ENCODE results near the gene PHYHIPL. TPM values are rescaled to one million over a fixed set of nuclear protein-coding genes. Genes with fewer than 3 reads are reported as not detected.
A peak's percentile ranks its signal among the peaks of the same experiment; 100 is the strongest.

The PHYHIPL gene
- total RNA-seq, 4 donors from 2014 or later: 0.39 to 1.7 (median 1.0) TPM

- WGBS, 2 donors (ENCODE audit: low coverage in 1 of 2): 78 to 87% methylated on average over 3 of the region's 3 CpGs
- H3K27me3 ChIP-seq: peaks cover 59% of the 10 kb centered on the region
- H3K36me3 ChIP-seq: no peaks in the 10 kb centered on the region
- no peak overlapping the region for H3K4me3 ChIP-seq
- peaks cover 0 to 18% (median 7%) of the 10 kb centered on the region in 3 donors for H3K4me1 ChIP-seq
- no peak overlapping the region for H3K27ac ChIP-seq
- H3K9me3 ChIP-seq: no peaks in the 10 kb centered on the region
- TF ChIP-seq EP300 (IDR thresholded peaks at IDR 0.05) (no peak), CTCF (IDR thresholded peaks at IDR 0.05) (no peak), POLR2A (IDR thresholded peaks at IDR 0.05) (no peak), POLR2AphosphoS5 (IDR thresholded peaks at IDR 0.05) (no peak)
- no peak for ATAC-seq
These were observed 4.3 kb downstream of the PHYHIPL start for GRCh38 chr10:59180689-59181270.

- WGBS, 2 donors (ENCODE audit: low coverage in 1 of 2): 7 to 21% methylated on average over 2 of the region's 2 CpGs
- ATAC-seq: no peak
- Histone ChIP-seq H3K4me3 (no peak overlapping the region), H3K4me1 (peaks cover 0 to 9% (median 5%) of the 10 kb centered on the region in 3 donors), H3K36me3 (no peaks in the 10 kb centered on the region), H3K9me3 (no peaks in the 10 kb centered on the region), H3K27me3 (peaks cover 51% of the 10 kb centered on the region), H3K27ac (no peak overlapping the region)
- peak in 3 of 4 experiments; percentile 17 to 42 (median 29) for TF ChIP-seq CTCF (IDR thresholded peaks at IDR 0.05)
- TF ChIP-seq EP300 (IDR thresholded peaks at IDR 0.05): no peak
- TF ChIP-seq POLR2AphosphoS5 (IDR thresholded peaks at IDR 0.05): no peak
These were observed 5.2 kb downstream of the PHYHIPL start for GRCh38 chr10:59181668-59182067.

- TF ChIP-seq EP300 (IDR thresholded peaks at IDR 0.05) (no peak), CTCF (IDR thresholded peaks at IDR 0.05) (no peak), POLR2AphosphoS5 (IDR thresholded peaks at IDR 0.05) (no peak), POLR2A (IDR thresholded peaks at IDR 0.05) (no peak)
- Histone ChIP-seq H3K4me3 (no peak overlapping the region), H3K4me1 (no peaks in the 10 kb centered on the region), H3K36me3 (no peaks in the 10 kb centered on the region), H3K27me3 (no peaks in the 10 kb centered on the region), H3K27ac (no peak overlapping the region), H3K9me3 (no peaks in the 10 kb centered on the region)
- ATAC-seq: no peak
- WGBS, 2 donors (ENCODE audit: low coverage in 1 of 2): 83 to 91% methylated on average over 1 of the region's 1 CpG
These were observed 13.9 kb downstream of the PHYHIPL start for GRCh38 chr10:59190332-59190731.

GRCh38 chr10:59206204-59206720 lies 29.8 kb downstream of the PHYHIPL start:
- peaks cover 0 to 1% (median 0%) of the 10 kb centered on the region in 3 donors for H3K4me1 ChIP-seq
- no peak for ATAC-seq
- no peaks in the 10 kb centered on the region for H3K9me3 ChIP-seq
- no peaks in the 10 kb centered on the region for H3K27me3 ChIP-seq
- no peak overlapping the region for H3K27ac ChIP-seq
- WGBS, 2 donors (ENCODE audit: low coverage in 1 of 2): 94 to 96% methylated on average over 3 to 5 of the region's 5 CpGs
- no peak overlapping the region for H3K4me3 ChIP-seq
- H3K36me3 ChIP-seq: no peaks in the 10 kb centered on the region
- TF ChIP-seq POLR2A (IDR thresholded peaks at IDR 0.05) (no peak), CTCF (IDR thresholded peaks at IDR 0.05) (no peak), POLR2AphosphoS5 (IDR thresholded peaks at IDR 0.05) (no peak), EP300 (IDR thresholded peaks at IDR 0.05) (no peak)

GRCh38 chr10:59212301-59212798 lies 35.9 kb downstream of the PHYHIPL start:
- ATAC-seq: no peak

More at GRCh38 chr10:59212301-59212798, 35.9 kb downstream of the PHYHIPL start:
- no peak for TF ChIP-seq POLR2AphosphoS5 (IDR thresholded peaks at IDR 0.05)
- no peak for TF ChIP-seq CTCF (IDR thresholded peaks at IDR 0.05)
- TF ChIP-seq EP300 (IDR thresholded peaks at IDR 0.05): no peak
- no peak for TF ChIP-seq POLR2A (IDR thresholded peaks at IDR 0.05)
- WGBS, 2 donors (ENCODE audit: low coverage in 1 of 2): 58 to 68% methylated on average over 2 of the region's 2 CpGs
- H3K36me3 ChIP-seq: no peaks in the 10 kb centered on the region
- no peak overlapping the region for H3K4me3 ChIP-seq
- H3K9me3 ChIP-seq: no peaks in the 10 kb centered on the region
- H3K27me3 ChIP-seq: no peaks in the 10 kb centered on the region
- peaks cover 0 to 10% (median 0%) of the 10 kb centered on the region in 3 donors for H3K4me1 ChIP-seq
- no peak overlapping the region for H3K27ac ChIP-seq

All from gastroesophageal sphincter (tissue), 4 donors.